Panc1 (cell line): ENCODE data around the gene OR7A5.

ENCODE experiments used
- CTCF ChIP-seq: fragments of 450-650 bp; IDR thresholded peaks from 2 replicates; pipeline ENCODE4 v1.5.1; 2017; ENCODE audit warnings: mild to moderate bottlenecking
- POLR2AphosphoS5 ChIP-seq: IDR thresholded peaks from 2 replicates; pipeline ENCODE4 v1.6.1; 2012; ENCODE audit warnings: mild to moderate bottlenecking, low read depth, low read length, moderate library complexity

GRCh38 chr19:14843169-14843568, 8.2 kb upstream of the OR7A5 start:
- TF ChIP-seq CTCF (no peak), POLR2AphosphoS5 (no peak)
